T-helper 17 cell (primary cell): ENCODE measurements around the gene MARF1. TPM values are rescaled to one million over a fixed set of nuclear protein-coding genes. Genes with fewer than 3 reads are reported as not detected.
"Not testable (repeated sequence)": the region's sequence is repeated elsewhere in the genome, so short reads cannot be mapped to it uniquely, and the experiment has no call there.

Experiments
- ATAC-seq: fragments of 150-1000 bp; cut with Tn5 transposase; 2 replicates; pipeline ENCODE4 v1.10.0; 2021; ENCODE audit warnings: mild to moderate bottlenecking, moderate library complexity
- DNase-seq, 3 donors: peaks; one replicate each; pipeline versions ENCODE4 v3.0.0 to v3.0.0-alpha.2; 2020 to 2021
- H3K9me3 ChIP-seq: one replicate; pipeline ENCODE4 v1.7.0; 2013; ENCODE audit warnings: low read length, mild to moderate bottlenecking; ENCODE audit not compliant: control insufficient read depth, poor library complexity, severe bottlenecking
- H3K27ac Mint-ChIP-seq: one replicate; pipeline ENCODE4 v1.8.0; 2022; ENCODE audit warnings: mild to moderate bottlenecking, moderate library complexity, mixed read lengths
- H3K27me3 Mint-ChIP-seq: one replicate; pipeline ENCODE4 v1.8.0; 2022; ENCODE audit warnings: mixed read lengths
- H3K36me3 Mint-ChIP-seq: one replicate; pipeline ENCODE4 v1.8.0; 2022; ENCODE audit warnings: low read depth, mixed read lengths
- H3K4me1 Mint-ChIP-seq: one replicate; pipeline ENCODE4 v1.8.0; 2022; ENCODE audit warnings: mild to moderate bottlenecking, mixed read lengths
- H3K4me3 Mint-ChIP-seq: one replicate; pipeline ENCODE4 v1.8.0; 2022; ENCODE audit warnings: mild to moderate bottlenecking, moderate library complexity, mixed read lengths
- total RNA-seq, 4 donors: library from RNA in 2 of 4; stranded (reverse) in 2 of 4; gene quantifications; one replicate each; pipeline ENCODE4 v1.2.3 and lab custom pipeline; 2022 to 2026

The MARF1 gene
- total RNA-seq, 2 donors from 2014 or later = 159 to 164 TPM

- Mint-ChIP-seq H3K27me3 (no peaks in the 10 kb centered on the region), H3K36me3 (peaks cover 12% of the 10 kb centered on the region), H3K4me1 (peaks cover 18% of the 10 kb centered on the region), H3K27ac (no peak overlapping the region), H3K4me3 (no peak overlapping the region)
- DNase-seq = no peak
- ATAC-seq = no peak
- H3K9me3 ChIP-seq = no peaks in the 10 kb centered on the region
Measured at GRCh38 chr16:15608398-15609285, 34.3 kb downstream of the MARF1 start.

GRCh38 chr16:15607700-15608396 is 35.1 kb downstream of the MARF1 start:
- no peaks in the 10 kb centered on the region for H3K9me3 ChIP-seq
- Mint-ChIP-seq H3K4me1 (peaks cover 18% of the 10 kb centered on the region), H3K27ac (no peak overlapping the region), H3K4me3 (no peak overlapping the region), H3K36me3 (peaks cover 15% of the 10 kb centered on the region), H3K27me3 (no peaks in the 10 kb centered on the region)
- DNase-seq (no peak), ATAC-seq (no peak)

- ATAC-seq, H3K9me3 ChIP-seq, DNase-seq, H3K4me3 Mint-ChIP-seq, H3K27me3 Mint-ChIP-seq: not testable (repeated sequence)
- Mint-ChIP-seq H3K4me1 (peaks cover 21% of the 10 kb centered on the region), H3K36me3 (peaks cover 19% of the 10 kb centered on the region), H3K27ac (peak overlapping the region; percentile 91)
Measured at GRCh38 chr16:15607221-15607699, 35.7 kb downstream of the MARF1 start.

- peaks cover 21% of the 10 kb centered on the region for H3K4me1 Mint-ChIP-seq
- H3K9me3 ChIP-seq = no peaks in the 10 kb centered on the region
- H3K4me3 Mint-ChIP-seq = no peak overlapping the region
- H3K27ac Mint-ChIP-seq = peak overlapping the region; percentile 91
- H3K36me3 Mint-ChIP-seq = peaks cover 22% of the 10 kb centered on the region
- H3K27me3 Mint-ChIP-seq = no peaks in the 10 kb centered on the region
- ATAC-seq (no peak), DNase-seq (no peak)
Measured at GRCh38 chr16:15606518-15607220, 36.3 kb downstream of the MARF1 start.

GRCh38 chr16:15605839-15606517 is 37.0 kb downstream of the MARF1 start:
- Mint-ChIP-seq H3K4me3 (no peak overlapping the region), H3K27me3 (no peaks in the 10 kb centered on the region)
- no peak for ATAC-seq

GRCh38 chr16:15604460-15605440 is 38.2 kb downstream of the MARF1 start:
- no peak for ATAC-seq
- H3K4me1 Mint-ChIP-seq = peaks cover 26% of the 10 kb centered on the region
- peak overlapping the region; percentile 91 for H3K27ac Mint-ChIP-seq
- no peak overlapping the region for H3K4me3 Mint-ChIP-seq
- peaks cover 28% of the 10 kb centered on the region for H3K36me3 Mint-ChIP-seq
- no peak for DNase-seq
- H3K9me3 ChIP-seq = no peaks in the 10 kb centered on the region
- no peaks in the 10 kb centered on the region for H3K27me3 Mint-ChIP-seq

More at GRCh38 chr16:15605839-15606517, 37.0 kb downstream of the MARF1 start:
- no peaks in the 10 kb centered on the region for H3K9me3 ChIP-seq
- Mint-ChIP-seq H3K27ac (peak overlapping the region; percentile 91), H3K36me3 (peaks cover 28% of the 10 kb centered on the region), H3K4me1 (peaks cover 27% of the 10 kb centered on the region)
- no peak for DNase-seq

- H3K4me3 Mint-ChIP-seq = no peak overlapping the region
- H3K36me3 Mint-ChIP-seq = peaks cover 28% of the 10 kb centered on the region
- DNase-seq = no peak
- no peak for ATAC-seq
- peak overlapping the region; percentile 59 for H3K27ac Mint-ChIP-seq
- peaks cover 25% of the 10 kb centered on the region for H3K4me1 Mint-ChIP-seq
- H3K27me3 Mint-ChIP-seq = no peaks in the 10 kb centered on the region
- no peaks in the 10 kb centered on the region for H3K9me3 ChIP-seq
Measured at GRCh38 chr16:15602285-15603044, 40.5 kb downstream of the MARF1 start.

- Mint-ChIP-seq H3K4me1 (peaks cover 18% of the 10 kb centered on the region), H3K27ac (peak overlapping the region; percentile 89), H3K4me3 (no peak overlapping the region), H3K27me3 (no peaks in the 10 kb centered on the region), H3K36me3 (peaks cover 25% of the 10 kb centered on the region)
- no peak for DNase-seq
- no peak for ATAC-seq
- H3K9me3 ChIP-seq = no peaks in the 10 kb centered on the region
Measured at GRCh38 chr16:15601212-15601879, 41.6 kb downstream of the MARF1 start.

- Mint-ChIP-seq H3K36me3 (peaks cover 21% of the 10 kb centered on the region), H3K27ac (peak overlapping the region; percentile 89)
Measured at GRCh38 chr16:15599303-15600070, 43.5 kb downstream of the MARF1 start.

GRCh38 chr16:15598648-15599190 is 44.2 kb downstream of the MARF1 start:
- Mint-ChIP-seq H3K4me3 (no peak overlapping the region), H3K4me1 (peaks cover 15% of the 10 kb centered on the region), H3K27me3 (no peaks in the 10 kb centered on the region), H3K36me3 (peaks cover 20% of the 10 kb centered on the region), H3K27ac (no peak overlapping the region)
- ATAC-seq (peak; percentile 27), DNase-seq (no peak)
- H3K9me3 ChIP-seq = no peaks in the 10 kb centered on the region

More at GRCh38 chr16:15599303-15600070, 43.5 kb downstream of the MARF1 start:
- H3K27me3 Mint-ChIP-seq = no peaks in the 10 kb centered on the region
- ATAC-seq (no peak), DNase-seq (no peak)
- H3K4me3 Mint-ChIP-seq = no peak overlapping the region
- no peaks in the 10 kb centered on the region for H3K9me3 ChIP-seq
- H3K4me1 Mint-ChIP-seq = peaks cover 15% of the 10 kb centered on the region
